Endodermal cell (in vitro differentiated cells): ENCODE measurements around the gene CMTM3. TPM values are rescaled to one million over a fixed set of nuclear protein-coding genes. Genes with fewer than 3 reads are reported as not detected.

Source experiments
- DNase-seq: peaks from one replicate; pipeline ENCODE4 v3.0.0-alpha.2; 2017
- H3K27ac ChIP-seq: 2 replicates; pipeline ENCODE4 v1.5.1; 2013; ENCODE audit warnings: mild to moderate bottlenecking, low read depth, low read length, moderate library complexity
- H3K27me3 ChIP-seq: 2 replicates; pipeline ENCODE4 v1.6.1; 2013; ENCODE audit warnings: mild to moderate bottlenecking, low read length, moderate library complexity; ENCODE audit not compliant: insufficient read depth, control insufficient read depth, poor library complexity, severe bottlenecking
- H3K36me3 ChIP-seq: 2 replicates; pipeline ENCODE4 v1.7.0; 2013; ENCODE audit warnings: mild to moderate bottlenecking, low read length, moderate library complexity; ENCODE audit not compliant: control insufficient read depth, insufficient read depth
- H3K4me1 ChIP-seq: one replicate; pipeline ENCODE4 v1.7.0; 2013; ENCODE audit warnings: low read length; ENCODE audit not compliant: control insufficient read depth, insufficient read depth
- H3K4me3 ChIP-seq: 2 replicates; pipeline ENCODE4 v1.5.1; 2013; ENCODE audit warnings: mild to moderate bottlenecking, low read length, moderate library complexity
- H3K9ac ChIP-seq: 2 replicates; pipeline ENCODE4 v1.6.1; 2013; ENCODE audit warnings: mild to moderate bottlenecking, low read length, moderate library complexity; ENCODE audit not compliant: poor library complexity, severe bottlenecking; ENCODE audit errors: extremely low read depth
- H3K9me3 ChIP-seq: 2 replicates; pipeline ENCODE4 v1.6.1; 2013; ENCODE audit warnings: mild to moderate bottlenecking, low read length, moderate library complexity; ENCODE audit not compliant: control insufficient read depth
- H3K27ac Mint-ChIP-seq: 2 replicates; pipeline ENCODE4 v1.8.0; 2020; ENCODE audit warnings: mixed read lengths
- H3K27me3 Mint-ChIP-seq: 2 replicates; pipeline ENCODE4 v1.8.0; 2021; ENCODE audit warnings: mild to moderate bottlenecking, mixed read lengths; ENCODE audit not compliant: insufficient read depth
- H3K36me3 Mint-ChIP-seq: 2 replicates; pipeline ENCODE4 v1.8.0; 2020; ENCODE audit warnings: low read depth, mixed read lengths
- H3K4me1 Mint-ChIP-seq: 2 replicates; pipeline ENCODE4 v1.8.0; 2020; ENCODE audit warnings: mixed read lengths
- H3K4me3 Mint-ChIP-seq: 2 replicates; pipeline ENCODE4 v1.8.0; 2020; ENCODE audit warnings: mild to moderate bottlenecking, moderate library complexity, mixed read lengths
- H3K9me3 Mint-ChIP-seq: 2 replicates; pipeline ENCODE4 v1.8.0; 2020; ENCODE audit warnings: mild to moderate bottlenecking, mixed read lengths
- WGBS, 2 experiments: methylation state at CpG; one replicate each; pipeline versions ENCODE4 v1.1.5 to v1.1.7; 2013; ENCODE audit warnings: missing lambda C conversion rate in 2 of 2, mixed read lengths in 1 of 2; ENCODE audit not compliant: insufficient coverage in 1 of 2, insufficient read length in 1 of 2; 5-methylcytosine and 5-hydroxymethylcytosine counted together
- total RNA-seq, 2 donors: library from RNA; stranded (reverse); fragmentation: NEBNext Ultra II Directional in 1 of 2; extraction: Animal tissue kit (Norgen Biotek cat#: 25700) in 1 of 2; gene quantifications; 2 replicates in 1 of 2; 3 replicates in 1 of 2; pipeline ENCODE4 v1.2.1, GENCODE V29; 2021
- TF ChIP-seq, protein P1 (sequence below): fragments of 200-600 bp; sonication (generic); conservative IDR thresholded peaks from 2 replicates; pipeline ENCODE4 v1.5.0; 2021; ENCODE audit warnings: antibody characterized with exemption, mild to moderate bottlenecking

The CMTM3 gene
- total RNA-seq, 2 donors from 2014 or later: 44.2 to 48.5 TPM

DNA sequence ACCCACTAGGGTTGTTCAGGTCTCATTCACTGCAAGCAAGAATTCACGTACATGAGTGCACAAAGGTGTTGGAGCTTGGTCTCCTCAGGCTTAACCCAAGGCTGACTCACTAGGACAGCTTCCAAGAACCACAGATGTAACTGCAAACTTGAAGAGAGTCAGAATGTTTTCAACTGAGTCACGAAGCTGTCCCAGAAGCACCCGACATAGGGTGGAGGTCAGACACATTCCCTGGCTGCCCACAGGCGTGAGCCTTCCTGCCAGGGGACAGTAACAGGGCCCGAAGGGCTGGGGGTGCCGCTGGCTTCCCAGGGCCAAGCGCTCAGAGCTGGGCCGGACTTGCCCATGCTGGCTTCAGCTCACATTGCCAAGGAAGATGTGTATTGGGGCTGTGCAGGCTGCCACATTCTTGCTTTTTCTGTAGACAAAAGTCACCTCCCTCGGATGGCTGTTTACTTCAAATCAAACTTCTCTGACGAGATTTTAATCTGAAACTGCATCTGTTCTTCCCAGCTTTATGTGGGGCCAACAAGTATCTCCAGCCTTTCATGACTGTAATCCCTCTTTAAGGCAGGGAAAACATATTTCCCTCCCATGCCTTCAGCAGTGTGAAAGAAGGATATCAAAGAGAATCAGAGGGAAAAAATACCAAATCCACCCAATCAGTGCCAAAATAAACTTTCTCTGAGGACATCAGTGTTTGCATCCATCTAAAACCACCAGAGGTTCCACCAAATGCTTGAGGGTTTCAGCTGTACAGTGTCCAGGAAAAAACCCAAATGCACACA lies 14.3 kb downstream of the CMTM3 start:
- no peak overlapping the region for H3K9ac ChIP-seq
- Mint-ChIP-seq H3K27ac (peak overlapping the region; percentile 94), H3K4me3 (no peak overlapping the region)

DNA sequence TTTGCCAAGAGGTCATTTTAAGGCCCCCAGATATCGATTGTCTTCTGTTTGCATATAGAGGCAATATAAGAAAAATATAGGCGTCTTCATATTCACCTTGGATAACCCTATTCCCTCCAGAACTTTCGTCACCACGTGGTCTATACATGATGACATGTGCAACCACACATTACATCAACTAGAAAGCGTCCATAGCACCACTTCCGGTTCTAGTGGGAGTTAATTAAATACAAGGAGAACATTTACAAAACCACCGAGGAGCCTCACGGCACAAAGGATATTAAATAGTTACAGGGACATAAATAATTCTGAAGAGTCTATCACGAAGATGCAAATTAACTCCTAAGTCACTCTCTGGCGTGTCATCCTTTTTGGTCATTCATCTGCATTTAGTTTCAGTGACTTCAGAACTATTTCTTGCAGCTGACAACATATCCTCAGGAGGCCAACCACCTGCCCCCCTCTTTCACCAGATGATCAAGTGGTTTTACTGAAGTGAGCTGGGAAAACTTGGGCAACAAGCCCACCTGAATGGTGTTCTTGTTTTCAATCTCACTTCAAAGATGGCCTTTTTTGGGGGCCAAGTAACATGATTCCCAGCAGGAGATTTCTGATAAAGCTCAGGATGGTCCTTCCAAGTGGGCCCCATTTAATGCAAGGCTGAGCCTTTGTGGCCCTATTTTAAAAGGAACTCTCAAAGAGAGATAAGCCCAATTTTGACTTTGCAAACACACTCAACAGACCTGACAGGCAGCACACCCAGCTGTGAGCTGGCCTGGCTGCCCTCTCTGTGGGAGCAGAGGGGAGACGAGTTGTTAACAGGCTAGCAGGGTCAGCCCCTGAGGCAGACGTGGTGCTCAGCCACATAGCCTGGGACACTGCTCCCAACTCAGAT lies 15.3 kb downstream of the CMTM3 start:
- Mint-ChIP-seq H3K4me3 (no peak overlapping the region), H3K27me3 (no peaks in the 10 kb centered on the region), H3K4me1 (peaks cover 93% of the 10 kb centered on the region), H3K9me3 (no peaks in the 10 kb centered on the region), H3K36me3 (peaks cover 32% of the 10 kb centered on the region), H3K27ac (peak overlapping the region; percentile 80)
- H3K36me3 ChIP-seq: peaks cover 52% of the 10 kb centered on the region
- H3K4me1 ChIP-seq: peaks cover 63% of the 10 kb centered on the region
- H3K9ac ChIP-seq: no peak overlapping the region
- DNase-seq: peak; percentile 74
- TF ChIP-seq, protein P1, sequence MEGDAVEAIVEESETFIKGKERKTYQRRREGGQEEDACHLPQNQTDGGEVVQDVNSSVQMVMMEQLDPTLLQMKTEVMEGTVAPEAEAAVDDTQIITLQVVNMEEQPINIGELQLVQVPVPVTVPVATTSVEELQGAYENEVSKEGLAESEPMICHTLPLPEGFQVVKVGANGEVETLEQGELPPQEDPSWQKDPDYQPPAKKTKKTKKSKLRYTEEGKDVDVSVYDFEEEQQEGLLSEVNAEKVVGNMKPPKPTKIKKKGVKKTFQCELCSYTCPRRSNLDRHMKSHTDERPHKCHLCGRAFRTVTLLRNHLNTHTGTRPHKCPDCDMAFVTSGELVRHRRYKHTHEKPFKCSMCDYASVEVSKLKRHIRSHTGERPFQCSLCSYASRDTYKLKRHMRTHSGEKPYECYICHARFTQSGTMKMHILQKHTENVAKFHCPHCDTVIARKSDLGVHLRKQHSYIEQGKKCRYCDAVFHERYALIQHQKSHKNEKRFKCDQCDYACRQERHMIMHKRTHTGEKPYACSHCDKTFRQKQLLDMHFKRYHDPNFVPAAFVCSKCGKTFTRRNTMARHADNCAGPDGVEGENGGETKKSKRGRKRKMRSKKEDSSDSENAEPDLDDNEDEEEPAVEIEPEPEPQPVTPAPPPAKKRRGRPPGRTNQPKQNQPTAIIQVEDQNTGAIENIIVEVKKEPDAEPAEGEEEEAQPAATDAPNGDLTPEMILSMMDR: no peak
- no peaks in the 10 kb centered on the region for H3K9me3 ChIP-seq
- 82 to 86% methylated on average over 7 to 12 of the region's 12 CpGs for WGBS, 2 experiments
- H3K27me3 ChIP-seq: no peaks in the 10 kb centered on the region
- no peak overlapping the region for H3K27ac ChIP-seq
- peak overlapping the region; percentile 21 for H3K4me3 ChIP-seq

More for the DNA sequence above, 14.3 kb downstream of the CMTM3 start:
- Histone ChIP-seq H3K4me1 (peaks cover 59% of the 10 kb centered on the region), H3K36me3 (peaks cover 57% of the 10 kb centered on the region), H3K4me3 (peak overlapping the region; percentile 21), H3K27ac (no peak overlapping the region), H3K9me3 (no peaks in the 10 kb centered on the region), H3K27me3 (no peaks in the 10 kb centered on the region)
- Mint-ChIP-seq H3K36me3 (peaks cover 41% of the 10 kb centered on the region), H3K9me3 (peaks cover 1% of the 10 kb centered on the region), H3K27me3 (no peaks in the 10 kb centered on the region), H3K4me1 (peaks cover 88% of the 10 kb centered on the region)
- TF ChIP-seq, protein P1: no peak
- 87 to 93% methylated on average over 10 of the region's 10 CpGs for WGBS, 2 experiments
- DNase-seq: no peak

DNA sequence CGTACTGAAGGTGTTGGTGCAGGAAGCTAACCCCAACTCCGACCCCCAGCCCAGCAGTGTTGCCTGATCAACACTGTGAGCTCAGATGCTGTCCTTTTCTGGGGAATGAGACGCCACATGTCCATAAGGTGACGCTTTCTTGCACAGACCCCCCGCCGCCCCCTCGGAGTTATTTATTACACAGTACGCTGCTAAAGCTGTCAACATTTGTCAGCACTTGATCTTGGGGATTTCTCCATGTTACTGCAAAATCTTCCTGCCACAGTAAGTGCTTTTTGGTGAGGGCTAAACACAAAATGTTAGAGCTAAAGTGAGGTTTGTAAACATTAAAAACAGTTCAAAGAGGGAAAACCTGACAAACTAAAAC lies 15.9 kb downstream of the CMTM3 start:
- Histone ChIP-seq H3K9ac (no peak overlapping the region), H3K9me3 (no peaks in the 10 kb centered on the region), H3K27me3 (no peaks in the 10 kb centered on the region), H3K4me3 (no peak overlapping the region), H3K36me3 (peaks cover 50% of the 10 kb centered on the region), H3K27ac (no peak overlapping the region), H3K4me1 (peaks cover 62% of the 10 kb centered on the region)
- 81% methylated on average over 8 of the region's 8 CpGs for WGBS, 2 experiments
- no peaks in the 10 kb centered on the region for H3K27me3 Mint-ChIP-seq
- H3K36me3 Mint-ChIP-seq: peaks cover 29% of the 10 kb centered on the region
- H3K4me3 Mint-ChIP-seq: no peak overlapping the region
- TF ChIP-seq, protein P1: no peak
- peak overlapping the region; percentile 80 for H3K27ac Mint-ChIP-seq
- H3K4me1 Mint-ChIP-seq: peaks cover 87% of the 10 kb centered on the region
- H3K9me3 Mint-ChIP-seq: no peaks in the 10 kb centered on the region
- DNase-seq: no peak
